GM20431 (cell line): Measurements from ENCODE around the gene PSMC3.
"Not testable (repeated sequence)": the region's sequence is repeated elsewhere in the genome, so short reads cannot be mapped to it uniquely, and the experiment has no call there.

Source experiments
- in situ Hi-C: fragments of 300-500 bp; cut with MseI, MboI; formaldehyde crosslinking; loops from one replicate; pipeline ENCODE4 v1.15.0; 2020; ENCODE audit warnings: low sequenced_read_pairs; ENCODE audit not compliant: unreplicated experiment

The PSMC3 gene

DNA sequence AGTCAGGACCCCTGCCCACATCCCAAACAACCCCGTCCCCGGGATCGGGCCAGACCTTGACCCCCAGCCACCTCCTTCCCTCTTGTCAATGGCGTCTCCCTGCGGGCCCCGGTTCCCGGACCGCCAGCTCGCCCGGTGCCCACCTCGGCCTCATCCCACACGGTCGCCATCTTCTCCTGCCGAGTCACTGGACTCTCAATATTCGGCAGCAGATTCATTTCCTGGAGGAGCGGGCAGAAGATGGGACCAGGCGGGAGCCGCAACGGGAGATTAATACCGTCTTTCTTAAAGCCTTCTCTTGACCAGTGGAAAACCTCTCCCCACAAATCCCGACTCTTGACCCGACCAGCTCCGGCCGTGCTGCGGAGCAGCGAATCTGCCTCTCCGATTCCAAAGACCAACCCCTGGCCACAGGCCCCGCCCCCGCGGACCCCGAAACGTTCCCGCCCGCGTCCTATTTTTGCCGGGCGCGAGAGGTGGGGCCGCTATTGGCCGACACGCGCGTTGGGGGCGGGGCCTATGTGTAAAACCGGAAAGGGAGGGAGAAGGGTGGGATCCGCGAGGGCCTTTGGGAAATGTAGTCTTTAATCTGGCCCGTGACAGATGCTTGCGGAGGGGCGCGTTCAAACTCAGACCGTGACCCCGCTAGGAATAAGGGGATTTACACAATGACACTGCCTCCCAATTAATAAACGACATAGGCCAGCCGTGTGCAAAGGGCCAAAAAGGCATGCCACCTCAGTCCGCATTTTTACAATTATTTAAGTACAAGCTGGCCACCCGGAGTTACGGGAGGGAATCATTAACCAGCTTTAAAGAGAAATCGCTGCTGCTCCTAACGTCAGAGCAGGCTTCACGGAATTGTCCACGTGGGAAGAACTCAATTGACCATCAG is at the start of gene PSMC3:
PSMC3 (minus strand) TSS at position 378 of the 895 bp plus-strand sequence; CDS start at position 218, 160 bp downstream.
- in situ Hi-C loops = no loop called here

GRCh38 chr11:47470671-47471070 is 44.4 kb upstream of the PSMC3 start:
- in situ Hi-C loops = no loop called here

DNA sequence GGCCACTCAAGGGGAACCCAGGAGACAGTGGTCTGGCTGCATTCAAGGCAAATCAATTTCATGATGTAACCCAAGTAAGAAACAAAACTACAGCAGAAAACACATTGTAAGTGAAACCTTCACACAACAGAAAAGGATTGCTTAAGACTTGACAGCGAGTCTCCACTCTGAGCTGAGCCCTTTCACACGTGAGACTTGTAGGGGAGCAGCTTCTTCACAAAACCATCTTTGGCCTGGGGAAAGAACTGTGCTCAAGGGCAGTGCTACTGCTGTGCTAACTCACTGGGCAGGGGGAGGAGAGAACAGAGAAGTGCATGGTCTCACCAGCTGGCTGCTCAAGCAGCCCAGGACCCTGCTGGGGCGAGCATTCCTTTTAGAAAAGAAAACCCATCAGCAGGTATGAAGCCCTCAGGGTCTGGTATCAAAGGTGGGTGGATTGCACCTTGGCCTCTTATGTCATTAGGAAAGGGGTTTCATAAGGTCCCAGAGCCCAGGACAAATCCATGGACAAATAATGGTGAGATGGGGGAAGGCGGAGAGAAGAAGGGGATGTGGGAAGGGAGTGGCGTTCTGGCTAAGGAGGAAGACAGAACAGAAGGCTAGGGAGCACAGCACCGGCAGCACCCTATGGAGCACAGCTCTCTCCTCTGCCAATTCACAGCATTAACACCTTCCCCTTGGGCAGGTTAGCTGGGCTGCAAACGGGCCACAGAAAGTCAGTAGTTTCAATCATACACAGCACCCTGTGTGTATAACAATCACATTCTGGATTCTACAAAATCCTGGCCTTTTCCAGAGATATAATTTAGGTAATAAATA is 43.3 kb upstream of the PSMC3 start:
- in situ Hi-C loops = no loop called here

- in situ Hi-C loops = no loop called here
Observed at GRCh38 chr11:47468598-47469214, 42.5 kb upstream of the PSMC3 start.

DNA sequence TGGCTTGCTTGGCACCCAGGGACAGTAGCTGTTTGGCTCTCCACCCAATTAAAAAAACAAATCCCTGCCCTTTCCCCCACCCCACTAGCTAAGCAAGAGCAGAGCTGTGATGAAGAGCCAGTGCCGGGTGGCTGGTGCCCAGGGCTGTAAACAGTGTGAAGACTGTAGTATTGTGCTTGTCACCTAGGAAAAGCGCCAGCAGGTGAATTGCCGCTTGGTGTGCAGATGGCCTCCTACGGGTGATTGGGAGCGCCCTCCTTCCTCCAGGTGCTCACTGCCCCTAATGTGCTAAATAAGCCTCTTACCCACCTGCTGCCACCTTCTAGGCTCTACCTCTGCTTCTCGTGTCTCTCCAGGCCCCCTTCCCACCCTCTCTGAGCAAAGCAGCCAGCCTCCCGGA is 41.1 kb upstream of the PSMC3 start:
- in situ Hi-C loops = no loop called here

DNA sequence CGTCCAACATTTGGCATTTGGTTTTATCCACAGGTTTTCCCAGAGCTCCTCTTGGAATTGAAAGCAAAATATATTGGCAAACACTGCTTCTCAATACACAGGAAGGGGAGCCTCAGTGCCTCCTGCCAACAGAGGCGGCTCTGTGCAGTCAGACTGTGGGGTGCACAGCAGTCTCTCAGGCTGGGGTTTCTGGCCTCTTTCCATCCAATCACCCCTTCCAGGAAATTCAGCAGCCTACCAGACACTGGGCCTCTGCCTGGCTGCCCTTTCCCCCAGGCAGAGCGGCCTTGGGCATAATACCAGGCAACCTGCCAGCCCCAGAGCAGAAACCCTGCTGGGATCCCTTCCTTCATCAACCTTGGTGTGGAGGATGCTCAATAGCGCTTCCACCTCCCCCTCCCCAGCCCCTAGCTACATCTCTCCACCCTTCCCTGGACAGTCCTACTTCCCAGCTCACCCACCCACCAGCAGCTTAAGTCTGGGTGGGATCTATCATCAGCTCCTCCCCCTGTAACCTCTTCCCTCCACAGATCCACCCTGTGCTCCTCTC is 40.5 kb upstream of the PSMC3 start:
- in situ Hi-C loops = no loop called here

DNA sequence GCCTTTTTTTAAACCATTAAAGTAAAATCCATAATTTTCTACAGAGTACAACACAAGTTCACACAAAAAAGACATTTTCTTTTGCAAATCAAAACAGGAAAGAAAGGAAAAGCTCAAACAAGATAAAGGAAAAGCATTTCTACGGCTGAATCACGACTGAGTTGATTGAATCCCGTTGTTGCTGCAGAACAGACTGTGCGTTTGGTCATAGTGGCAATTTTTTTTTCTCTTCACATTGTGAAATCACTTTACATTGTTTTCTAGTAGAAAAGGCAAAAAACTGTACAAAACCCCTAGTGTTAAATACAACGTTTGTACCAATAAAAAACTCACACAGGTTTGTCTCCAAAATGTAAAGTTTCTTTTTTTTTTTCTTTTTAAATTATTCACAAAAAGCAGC is 40.0 kb upstream of the PSMC3 start:
- in situ Hi-C loops = no loop called here

DNA sequence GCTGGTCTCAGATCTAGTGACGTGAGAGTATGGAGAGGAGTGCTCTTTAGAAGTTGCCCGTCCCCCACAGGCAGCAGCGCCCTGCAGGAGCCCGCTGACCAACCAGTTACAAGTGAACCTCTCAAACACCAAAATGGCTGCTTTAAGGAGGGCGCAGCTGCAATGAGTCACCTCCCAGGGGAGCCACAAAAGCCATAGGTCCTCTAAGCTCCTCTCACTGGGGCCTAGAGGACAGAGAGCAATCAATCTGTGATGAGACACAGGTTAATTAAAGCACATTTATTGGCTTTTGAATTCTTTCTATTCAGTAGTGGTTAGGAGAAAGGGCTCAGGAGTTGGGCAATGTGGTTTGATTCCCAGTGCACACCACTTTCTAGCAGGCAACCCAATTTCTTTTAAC is 38.2 kb upstream of the PSMC3 start:
- in situ Hi-C loops = no loop called here

DNA sequence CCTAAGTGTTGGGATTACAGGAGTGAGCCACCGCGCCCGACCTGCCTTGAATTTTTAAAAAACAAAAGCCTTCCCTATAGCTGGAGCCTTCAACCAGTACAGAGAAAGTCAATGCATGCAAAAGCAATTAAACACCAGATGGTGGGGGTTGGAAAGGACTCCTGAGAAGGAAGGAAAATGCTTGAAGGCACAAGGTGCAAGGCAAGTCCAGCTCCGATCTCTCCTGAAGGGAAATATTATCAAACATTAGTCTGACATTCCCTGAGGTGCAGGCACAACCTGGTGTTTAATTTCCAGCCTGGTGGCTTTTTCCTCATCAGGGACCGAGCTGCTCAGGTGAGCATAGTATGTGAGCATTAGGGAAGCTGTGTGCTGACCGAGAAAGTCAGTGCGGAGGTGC is 35.6 kb upstream of the PSMC3 start:
- in situ Hi-C loops = no loop called here

DNA sequence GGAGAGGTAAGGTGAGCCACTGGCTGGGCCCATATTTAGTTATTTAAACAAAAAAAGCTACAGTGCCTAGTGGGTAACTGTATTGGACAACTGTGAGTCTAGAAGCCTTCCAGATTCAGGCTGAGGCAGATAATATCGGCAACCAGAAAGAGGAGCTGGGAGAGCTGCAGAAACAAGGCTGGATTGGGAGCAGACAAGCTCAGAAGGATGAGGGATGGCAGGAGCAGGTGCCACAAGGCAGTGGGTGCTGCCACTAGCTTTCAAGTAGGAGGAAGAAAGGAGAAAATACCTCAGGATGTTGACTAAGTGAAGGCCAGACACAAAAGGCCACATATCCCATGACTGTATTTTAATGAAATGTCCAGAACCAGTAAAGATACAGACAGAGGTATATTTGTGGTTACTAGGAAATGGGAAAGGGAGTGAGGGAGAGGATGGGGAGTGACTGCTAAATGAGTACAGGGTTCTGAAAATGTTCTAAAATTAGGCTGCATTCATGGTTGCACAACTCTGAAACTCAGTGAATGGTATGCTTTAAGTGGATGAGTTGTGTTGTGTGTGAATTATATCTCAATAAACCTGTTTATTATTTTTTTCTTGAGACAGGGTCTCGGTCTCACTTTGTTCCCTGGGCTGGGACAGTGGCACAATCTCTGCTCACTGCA is 34.5 kb upstream of the PSMC3 start:
- in situ Hi-C loops = no loop called here

DNA sequence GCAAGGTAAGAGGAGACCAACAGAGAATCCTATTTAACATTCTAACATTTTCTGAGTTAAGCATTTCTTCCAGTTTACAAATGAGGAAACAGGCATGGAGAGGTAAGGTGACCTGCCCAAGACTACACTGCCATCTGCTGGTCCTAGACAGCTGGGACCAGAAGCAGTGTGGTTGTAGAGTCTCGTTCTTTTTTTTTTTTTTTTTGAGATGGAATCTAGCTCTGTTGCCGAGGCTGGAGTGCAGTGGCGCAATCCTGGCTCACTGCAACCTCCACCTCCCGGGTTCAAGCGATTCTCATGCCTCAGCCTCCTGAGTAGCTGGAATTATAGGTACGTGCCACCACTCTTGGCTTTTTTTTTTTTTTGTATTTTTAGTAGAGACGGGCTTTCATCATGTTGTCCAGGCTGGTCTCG is 28.0 kb upstream of the PSMC3 start:
- in situ Hi-C loops = not testable (repeated sequence)

DNA sequence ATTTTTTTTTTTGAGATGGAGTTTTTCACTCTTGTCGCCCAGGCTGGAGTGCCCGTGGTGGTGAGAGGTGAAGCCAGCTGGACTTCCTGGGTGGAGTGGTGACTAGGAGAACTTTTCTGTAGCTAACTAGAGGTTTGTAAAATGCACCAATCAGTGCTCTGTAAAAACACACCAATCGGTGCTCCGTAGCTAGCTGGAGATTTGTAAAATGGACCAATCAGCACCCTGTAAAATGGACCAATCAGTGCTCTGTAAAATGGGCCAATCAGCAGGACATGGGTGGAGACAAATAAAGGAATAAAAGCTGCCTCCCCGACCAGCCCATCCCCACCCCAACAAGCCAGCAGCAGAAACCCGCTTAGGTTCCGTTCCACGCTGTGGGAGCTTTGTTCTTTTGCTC is 27.1 kb upstream of the PSMC3 start:
- in situ Hi-C loops = no loop called here

GRCh38 chr11:47451990-47452389 is 25.8 kb upstream of the PSMC3 start:
- in situ Hi-C loops = no loop called here

DNA sequence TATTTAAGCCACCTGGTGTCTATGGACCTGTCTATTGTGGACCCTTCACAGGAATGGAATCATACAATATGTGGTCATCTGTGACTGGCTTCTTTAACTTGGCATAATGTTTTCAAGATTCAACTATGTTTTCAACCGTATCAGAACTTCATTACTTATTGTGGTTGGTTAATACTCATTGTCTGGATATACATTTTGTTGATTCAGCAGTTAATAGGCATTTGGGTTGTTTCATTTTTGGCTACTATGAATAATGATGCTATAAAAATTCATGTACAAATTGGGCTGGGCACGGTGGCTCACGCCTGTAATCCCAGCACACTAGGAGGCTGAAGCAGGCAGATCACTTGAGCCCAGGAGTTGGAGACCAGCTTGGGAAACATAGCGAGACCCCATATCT is 25.2 kb upstream of the PSMC3 start:
- in situ Hi-C loops = no loop called here

- in situ Hi-C loops = no loop called here
Observed at GRCh38 chr11:47449541-47449940, 23.3 kb upstream of the PSMC3 start.

GRCh38 chr11:47448566-47449427 is 22.6 kb upstream of the PSMC3 start, which contains the start of gene RAPSN:
Gene RAPSN, minus strand, starts transcription at chr11:47449136. Its CDS starts 172 bp downstream, at chr11:47448964.
- in situ Hi-C loops = no loop called here

GRCh38 chr11:47447906-47448305 is 21.7 kb upstream of the PSMC3 start:
- in situ Hi-C loops = no loop called here

DNA sequence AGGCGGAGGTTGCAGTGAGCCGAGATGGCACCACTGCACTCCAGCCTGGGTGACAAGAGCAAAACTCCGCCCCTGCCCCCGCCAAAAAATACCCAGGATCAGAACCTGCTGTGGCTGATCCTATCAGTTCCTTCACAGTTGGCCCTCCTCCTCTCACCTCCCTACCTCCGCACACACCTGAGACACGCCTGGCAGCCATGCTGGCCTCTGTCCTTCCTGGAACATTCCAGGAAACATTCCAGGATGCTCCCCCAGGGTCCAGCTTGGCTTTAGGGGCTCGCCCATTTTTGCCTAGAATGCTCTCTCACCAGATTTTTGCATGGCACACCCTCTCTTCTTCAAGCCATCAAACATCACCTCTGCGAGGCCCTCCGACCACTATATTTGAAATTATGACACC is 20.6 kb upstream of the PSMC3 start:
- in situ Hi-C loops = no loop called here

DNA sequence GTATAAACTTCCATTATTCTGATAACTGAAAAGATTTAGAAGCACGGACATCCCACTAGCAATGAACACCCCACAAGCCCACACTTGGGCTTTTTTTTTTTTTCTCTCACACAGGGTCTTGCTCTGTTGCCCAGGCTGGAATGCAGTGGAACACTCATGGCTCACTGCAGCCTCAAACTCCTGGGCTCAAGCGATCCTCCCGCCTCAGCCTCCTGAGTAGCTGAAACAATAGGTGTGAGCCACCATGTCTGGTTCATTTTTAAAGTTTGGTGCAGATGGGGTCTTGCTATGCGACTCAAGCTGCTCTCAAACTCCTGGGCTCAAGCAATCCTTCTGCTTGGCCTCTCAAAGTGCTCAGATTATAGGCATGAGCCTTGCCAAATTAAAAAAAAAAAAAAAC is 19.6 kb upstream of the PSMC3 start:
- in situ Hi-C loops = no loop called here
